ENCODE data around the gene DNAJC1.

DNAJC1 gene

GRCh38 chr10:21722209-21722608 is 281.3 kb downstream of the DNAJC1 start:
- Histone ChIP-seq H3K36me3 (ENCODE audit: low read length) (peaks cover 16% of the 10 kb centered on the region), H3F3A (ENCODE audit: insufficient read depth) (peaks cover 11% of the 10 kb centered on the region; the same call in 1 of the 2 replicates), H3K9ac (ENCODE audit: low read length) (no peak overlapping the region), H3K4me3 (ENCODE audit: insufficient read depth, low read length, poor library complexity, severe bottlenecking) (no peak overlapping the region), H3K4me2 (ENCODE audit: low read depth, low read length, poor library complexity, severe bottlenecking) (no peak overlapping the region), H3K27ac (ENCODE audit: low read depth, low read length) (no peak overlapping the region), H4K20me1 (ENCODE audit: low read depth, low read length) (peaks cover 22% of the 10 kb centered on the region; the same call in 1 of the 2 replicates), H3K27me3 (ENCODE audit: low read length) (no peaks in the 10 kb centered on the region), H3K79me2 (ENCODE audit: insufficient read depth, low read length) (no peaks in the 10 kb centered on the region), H3K9me2 (replicated peaks; ENCODE audit: insufficient read depth, low read length) (no peaks in the 10 kb centered on the region), H2AFZ (ENCODE audit: low read depth, low read length, severe bottlenecking) (no peak overlapping the region), H3K9me3 (ENCODE audit: insufficient read depth, low read length) (no peaks in the 10 kb centered on the region)
- no peak for TF ChIP-seq CTCF (IDR thresholded peaks at IDR 0.05; ENCODE audit: insufficient read depth, low read length, poor library complexity, severe bottlenecking)
- TF ChIP-seq EZH2phosphoT487 (conservative IDR thresholded peaks at IDR 0.05; ENCODE audit: low read length) = no peak

- TF ChIP-seq CTCF (IDR thresholded peaks at IDR 0.05; ENCODE audit: insufficient read depth, low read length, poor library complexity, severe bottlenecking) (no peak), EZH2phosphoT487 (conservative IDR thresholded peaks at IDR 0.05; ENCODE audit: low read length) (no peak)
- peaks cover 5% of the 10 kb centered on the region; the same call in 1 of the 2 replicates for H3K36me3 ChIP-seq (ENCODE audit: low read length)
- H3F3A ChIP-seq (ENCODE audit: insufficient read depth) = peaks cover 8% of the 10 kb centered on the region; the same call in 1 of the 2 replicates
- H3K9me3 ChIP-seq (ENCODE audit: insufficient read depth, low read length) = no peaks in the 10 kb centered on the region
- no peaks in the 10 kb centered on the region for H3K27me3 ChIP-seq (ENCODE audit: low read length)
- H2AFZ ChIP-seq (ENCODE audit: low read depth, low read length, severe bottlenecking) = no peak overlapping the region
- H3K4me3 ChIP-seq (ENCODE audit: insufficient read depth, low read length, poor library complexity, severe bottlenecking) = no peak overlapping the region
- no peaks in the 10 kb centered on the region for H3K79me2 ChIP-seq (ENCODE audit: insufficient read depth, low read length)
- H3K4me2 ChIP-seq (ENCODE audit: low read depth, low read length, poor library complexity, severe bottlenecking) = no peak overlapping the region
- no peaks in the 10 kb centered on the region for H3K9me2 ChIP-seq (replicated peaks; ENCODE audit: insufficient read depth, low read length)
- peaks cover 22% of the 10 kb centered on the region; the same call in 1 of the 2 replicates for H4K20me1 ChIP-seq (ENCODE audit: low read depth, low read length)
- no peak overlapping the region for H3K27ac ChIP-seq (ENCODE audit: low read depth, low read length)
- no peak overlapping the region for H3K9ac ChIP-seq (ENCODE audit: low read length)
These were observed 282.4 kb downstream of the DNAJC1 start for GRCh38 chr10:21721000-21721665.

- Histone ChIP-seq H3K36me3 (ENCODE audit: low read length) (peaks cover 7% of the 10 kb centered on the region; the same call in 1 of the 2 replicates), H2AFZ (ENCODE audit: low read depth, low read length, severe bottlenecking) (no peak overlapping the region), H3K79me2 (ENCODE audit: insufficient read depth, low read length) (no peaks in the 10 kb centered on the region), H3K9me2 (replicated peaks; ENCODE audit: insufficient read depth, low read length) (no peaks in the 10 kb centered on the region), H4K20me1 (ENCODE audit: low read depth, low read length) (peaks cover 20% of the 10 kb centered on the region; the same call in 1 of the 2 replicates), H3K9ac (ENCODE audit: low read length) (no peak overlapping the region), H3K4me2 (ENCODE audit: low read depth, low read length, poor library complexity, severe bottlenecking) (no peak overlapping the region), H3K27me3 (ENCODE audit: low read length) (no peaks in the 10 kb centered on the region), H3K27ac (ENCODE audit: low read depth, low read length) (no peak overlapping the region), H3F3A (ENCODE audit: insufficient read depth) (peaks cover 8% of the 10 kb centered on the region; the same call in 1 of the 2 replicates), H3K4me3 (ENCODE audit: insufficient read depth, low read length, poor library complexity, severe bottlenecking) (no peak overlapping the region), H3K9me3 (ENCODE audit: insufficient read depth, low read length) (no peaks in the 10 kb centered on the region)
- no peak for TF ChIP-seq EZH2phosphoT487 (conservative IDR thresholded peaks at IDR 0.05; ENCODE audit: low read length)
- TF ChIP-seq CTCF (IDR thresholded peaks at IDR 0.05; ENCODE audit: insufficient read depth, low read length, poor library complexity, severe bottlenecking) = no peak
These were observed 283.4 kb downstream of the DNAJC1 start for GRCh38 chr10:21720090-21720489.
